Ishikawa (cell line): ENCODE measurements around the gene NQO1.

Experiments used
- CEBPB ChIP-seq: IDR thresholded peaks from 2 replicates; pipeline ENCODE4 v1.6.1; 2012
- CREB1 ChIP-seq: IDR thresholded peaks from 2 replicates; pipeline ENCODE4 v1.6.1; 2012; ENCODE audit warnings: low read depth
- EGR1 ChIP-seq: IDR thresholded peaks from 2 replicates; pipeline ENCODE4 v1.6.1; 2012
- EP300 ChIP-seq: IDR thresholded peaks from 2 replicates; pipeline ENCODE4 v1.6.1; 2012; ENCODE audit warnings: borderline replicate concordance
- FOXM1 ChIP-seq: IDR thresholded peaks from 2 replicates; pipeline ENCODE4 v1.6.1; 2012; ENCODE audit warnings: low read depth, borderline replicate concordance
- MAX ChIP-seq: IDR thresholded peaks from 2 replicates; pipeline ENCODE4 v1.6.1; 2012
- NFIC ChIP-seq: IDR thresholded peaks from 2 replicates; pipeline ENCODE4 v1.6.1; 2012
- RAD21 ChIP-seq: IDR thresholded peaks from 2 replicates; pipeline ENCODE4 v1.6.1; 2012; ENCODE audit warnings: low read depth
- REST ChIP-seq: IDR thresholded peaks from 2 replicates; pipeline ENCODE4 v1.6.1; 2012; ENCODE audit warnings: low read depth, mild to moderate bottlenecking
- TAF1 ChIP-seq: IDR thresholded peaks from 2 replicates; pipeline ENCODE4 v1.6.1; 2012; ENCODE audit warnings: low read depth, mild to moderate bottlenecking
- TCF12 ChIP-seq: IDR thresholded peaks from 2 replicates; pipeline ENCODE4 v1.6.1; 2012; ENCODE audit warnings: low read depth
- TEAD4 ChIP-seq: IDR thresholded peaks from 2 replicates; pipeline ENCODE4 v1.6.1; 2012
- USF1 ChIP-seq: IDR thresholded peaks from 2 replicates; pipeline ENCODE4 v1.6.1; 2012
- YY1 ChIP-seq: IDR thresholded peaks from 2 replicates; pipeline ENCODE4 v1.6.1; 2012; ENCODE audit warnings: low read depth
- ZBTB7A ChIP-seq: IDR thresholded peaks from 2 replicates; pipeline ENCODE4 v1.6.1; 2012; ENCODE audit warnings: low read depth

NQO1 gene

GRCh38 chr16:69754143-69754468 is 27.7 kb upstream of the NQO1 start:
- TF ChIP-seq CEBPB (no peak), EGR1 (no peak), FOXM1 (no peak), TCF12 (no peak), NFIC (no peak), TEAD4 (no peak), ZBTB7A (no peak), YY1 (no peak), RAD21 (no peak), REST (no peak), MAX (no peak), USF1 (no peak), CREB1 (no peak), EP300 (no peak), TAF1 (no peak)

GRCh38 chr16:69748694-69749345 is 22.5 kb upstream of the NQO1 start:
- TF ChIP-seq NFIC (no peak), CREB1 (no peak), ZBTB7A (no peak), TEAD4 (no peak), MAX (no peak), FOXM1 (no peak), REST (no peak), USF1 (no peak), RAD21 (no peak), TAF1 (no peak), CEBPB (no peak), YY1 (no peak), EP300 (no peak), EGR1 (no peak), TCF12 (no peak)

- no peak for TF ChIP-seq YY1
- TF ChIP-seq CEBPB, result no peak
- no peak for TF ChIP-seq EP300
- no peak for TF ChIP-seq TCF12
- no peak for TF ChIP-seq TEAD4
- no peak for TF ChIP-seq CREB1
- TF ChIP-seq REST, result no peak
- TF ChIP-seq RAD21, result no peak
- no peak for TF ChIP-seq MAX
- no peak for TF ChIP-seq EGR1
- no peak for TF ChIP-seq FOXM1
These were observed 20.8 kb upstream of the NQO1 start for GRCh38 chr16:69747115-69747514.

GRCh38 chr16:69745959-69746358 is 19.6 kb upstream of the NQO1 start:
- no peak for TF ChIP-seq EGR1
- TF ChIP-seq FOXM1, result no peak
- TF ChIP-seq TCF12, result no peak
- no peak for TF ChIP-seq REST
- TF ChIP-seq EP300, result no peak
- TF ChIP-seq YY1, result no peak
